Measurements from ENCODE around the gene CPLX1. TPM values are rescaled to one million over a fixed set of nuclear protein-coding genes. Genes with fewer than 3 reads are reported as not detected.
"Not testable (repeated sequence)": the region's sequence is repeated elsewhere in the genome, so short reads cannot be mapped to it uniquely, and the experiment has no call there.

CPLX1 gene
- total RNA-seq, 8 experiments from 2014 or later = 1.8 to 15.1 (median 5.4) TPM

DNA sequence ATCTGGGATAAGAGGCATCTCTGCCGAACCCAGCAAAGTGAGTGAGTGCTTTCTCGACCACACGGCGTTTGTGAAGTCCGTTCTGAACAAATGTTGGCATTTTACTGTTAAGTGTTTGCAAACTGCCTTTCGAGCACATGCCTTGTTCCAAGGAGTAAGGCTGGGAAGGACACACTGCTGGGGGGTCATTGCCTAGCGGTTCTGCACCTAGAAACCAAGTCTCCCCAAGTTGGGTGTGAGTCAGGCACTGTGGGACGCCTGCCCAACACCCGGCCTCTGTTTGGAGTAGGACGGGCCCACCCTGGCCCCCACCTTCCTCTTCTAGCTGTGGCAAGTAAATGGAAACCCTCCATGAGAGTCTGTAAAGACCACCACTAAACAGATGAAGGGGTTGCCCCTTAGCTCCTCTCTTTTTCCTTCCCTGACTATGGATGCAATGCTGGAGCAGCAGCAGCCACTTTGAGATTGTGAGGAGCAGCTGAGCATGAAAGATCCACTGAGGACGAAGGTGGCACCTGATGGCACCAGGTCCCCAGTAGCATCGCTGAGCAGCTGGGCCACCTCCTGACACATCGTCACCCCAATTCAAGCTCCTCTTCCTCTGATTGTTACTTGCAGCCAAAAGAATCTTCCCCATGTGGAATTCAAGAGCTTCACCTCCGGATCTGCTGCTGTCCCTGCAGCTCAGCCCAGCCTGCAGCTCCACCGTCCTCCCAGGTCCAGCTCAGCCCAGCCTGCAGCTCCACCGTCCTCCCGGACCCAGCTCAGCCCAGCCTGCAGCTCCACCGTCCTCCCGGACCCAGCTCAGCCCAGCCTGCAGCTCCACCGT, 6.3 kb downstream of the CPLX1 start:
- H3K4me1 ChIP-seq (replicated peaks in 1 of 2) = peaks cover 2 to 15% of the 10 kb centered on the region in 2 donors
- in situ Hi-C loops (cut with MboI; ENCODE audit: low pct_unique_long_range_greater_than_20kb in 2 of 9, low sequenced_read_pairs in 9 of 9, unreplicated experiment in 9 of 9) = no loop called here
- H3K27ac ChIP-seq = no peak overlapping the region
- 52 to 100% (median 65%) methylated on average over 2 to 9 of the region's 20 CpGs; no CpG with 5 or more reads in 3 of the 10 experiments for WGBS, 10 experiments
- ATAC-seq (replicated peaks in 6 of 8) = no peak
- H3K4me3 ChIP-seq = no peak overlapping the region

DNA sequence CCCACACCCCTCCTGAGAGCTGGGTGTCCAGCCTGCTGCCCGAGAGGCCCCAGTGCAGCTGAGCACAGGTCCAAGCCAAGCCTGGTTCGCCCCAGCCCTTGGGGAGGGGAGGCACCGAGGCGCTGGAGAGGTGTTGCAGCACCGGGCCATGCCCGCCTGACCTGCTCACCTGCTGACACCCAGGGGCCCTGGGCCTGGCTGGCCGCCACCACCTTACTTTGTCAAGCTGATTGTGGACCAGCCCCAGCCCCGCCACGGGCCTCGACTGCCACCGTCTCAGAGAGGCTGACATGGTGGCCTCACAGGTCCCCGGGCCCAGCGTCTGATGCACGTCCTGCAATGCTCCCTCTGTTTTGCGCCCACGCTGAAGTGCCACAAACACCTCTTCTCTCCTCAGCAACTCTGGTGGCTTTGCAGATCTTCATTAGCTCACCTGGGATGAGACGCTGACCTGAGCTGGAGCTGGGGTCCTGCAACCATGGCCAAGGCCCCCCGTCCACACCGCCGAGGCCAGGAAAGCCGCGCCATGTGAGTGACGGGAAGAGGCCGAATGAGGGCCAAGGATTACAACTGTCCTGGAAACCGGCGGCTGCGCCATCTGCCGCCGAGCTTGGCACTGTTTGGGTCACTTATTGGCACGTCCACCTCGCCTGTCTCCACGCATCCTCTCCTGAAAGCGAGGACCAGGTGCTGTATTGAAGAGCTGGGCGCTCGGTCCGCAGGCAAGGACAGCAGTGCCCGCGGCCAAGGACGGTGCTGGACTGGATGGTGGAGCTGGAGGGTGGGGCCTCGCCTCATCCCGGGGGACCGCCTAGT, 7.6 kb downstream of the CPLX1 start:
- in situ Hi-C loops (cut with MboI; ENCODE audit: low pct_unique_long_range_greater_than_20kb in 2 of 9, low sequenced_read_pairs in 9 of 9, unreplicated experiment in 9 of 9) = no loop called here
- Histone ChIP-seq H3K4me3 (no peak overlapping the region), H3K4me1 (replicated peaks in 1 of 2) (peaks cover 0 to 9% of the 10 kb centered on the region in 2 donors), H3K27ac (no peak overlapping the region)
- ATAC-seq (replicated peaks in 6 of 8) = no peak
- 58 to 80% (median 70%) methylated on average over 1 to 15 of the region's 42 CpGs; no CpG with 5 or more reads in 4 of the 10 experiments for WGBS, 10 experiments

DNA sequence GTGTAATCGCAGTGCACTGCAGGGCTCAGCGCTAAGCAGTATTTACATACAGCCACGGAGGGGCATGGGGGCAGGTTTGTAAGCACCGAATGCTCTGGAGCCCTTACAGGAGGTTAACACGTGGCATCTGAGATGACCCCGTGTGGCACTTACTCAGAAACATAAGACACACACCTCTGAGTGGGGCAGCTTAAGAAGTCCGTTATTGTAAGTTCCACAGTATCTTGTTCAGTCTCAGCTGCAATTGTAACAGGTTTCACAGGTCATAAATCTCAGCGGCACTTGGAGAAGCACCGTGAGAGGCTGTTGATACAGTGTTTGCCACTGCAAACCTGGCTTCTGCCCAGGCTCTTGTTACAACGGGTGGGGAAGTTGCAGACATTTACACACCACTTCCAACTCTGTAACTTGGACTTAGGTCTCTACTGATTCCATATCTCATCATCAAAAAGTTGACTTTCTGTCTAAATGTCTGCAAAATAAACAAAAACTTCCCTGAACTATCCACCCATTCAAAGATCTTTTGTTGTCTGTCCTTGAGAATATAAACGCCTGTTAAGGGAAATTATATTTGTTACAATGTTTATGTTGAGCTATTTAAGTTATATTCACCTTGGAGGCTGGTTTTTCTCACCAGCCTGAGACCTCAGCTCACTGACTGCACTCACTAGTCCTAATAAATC, 10.3 kb downstream of the CPLX1 start:
- 0 to 61% (median 14%) methylated on average over 1 to 8 of the region's 11 CpGs; no CpG with 5 or more reads in 1 of the 10 experiments for WGBS, 10 experiments
- peak in 6 of 8 experiments; percentile 13 to 84 (median 38) for ATAC-seq (replicated peaks in 6 of 8)
- Histone ChIP-seq H3K4me1 (replicated peaks in 1 of 2) (no peaks in the 10 kb centered on the region), H3K27ac (no peak overlapping the region), H3K4me3 (no peak overlapping the region)
- in situ Hi-C loops (cut with MboI; ENCODE audit: low pct_unique_long_range_greater_than_20kb in 2 of 9, low sequenced_read_pairs in 9 of 9, unreplicated experiment in 9 of 9) = no loop called here

DNA sequence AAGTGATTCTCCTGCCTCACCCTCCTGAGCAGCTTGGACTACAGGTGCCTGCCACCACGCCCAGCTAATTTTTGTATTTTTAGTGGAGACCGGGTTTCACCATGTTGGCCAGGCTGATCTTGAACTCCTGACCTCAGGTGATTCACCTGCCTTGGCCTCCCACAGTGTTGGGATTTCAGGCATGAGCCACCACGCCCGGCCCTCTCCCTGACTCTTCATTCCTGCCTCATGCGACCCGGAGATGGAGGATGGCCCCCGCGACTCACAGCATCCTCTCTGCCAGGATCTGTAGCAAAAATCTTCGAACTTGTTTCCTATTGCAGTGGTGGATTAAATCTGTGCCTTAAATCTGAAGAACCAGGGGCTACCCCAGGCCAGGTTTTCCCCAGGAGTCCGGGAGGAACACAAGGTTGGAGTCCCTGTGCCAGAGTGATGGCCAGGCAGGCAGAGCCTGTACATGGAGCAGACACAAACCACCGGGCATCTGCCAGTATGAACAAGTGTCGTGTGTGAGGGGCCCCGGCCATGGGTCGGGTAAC, 11.5 kb downstream of the CPLX1 start:
- H3K4me1 ChIP-seq (replicated peaks in 1 of 2) = no peaks in the 10 kb centered on the region
- in situ Hi-C loops (cut with MboI; ENCODE audit: low pct_unique_long_range_greater_than_20kb in 2 of 9, low sequenced_read_pairs in 9 of 9, unreplicated experiment in 9 of 9) = no loop called here
- H3K4me3 ChIP-seq = no peak overlapping the region
- WGBS, 10 experiments = 8 to 91% (median 80%) methylated on average over 1 to 11 of the region's 14 CpGs; no CpG with 5 or more reads in 1 of the 10 experiments
- ATAC-seq (replicated peaks in 6 of 8) = no peak
- no peak overlapping the region for H3K27ac ChIP-seq

DNA sequence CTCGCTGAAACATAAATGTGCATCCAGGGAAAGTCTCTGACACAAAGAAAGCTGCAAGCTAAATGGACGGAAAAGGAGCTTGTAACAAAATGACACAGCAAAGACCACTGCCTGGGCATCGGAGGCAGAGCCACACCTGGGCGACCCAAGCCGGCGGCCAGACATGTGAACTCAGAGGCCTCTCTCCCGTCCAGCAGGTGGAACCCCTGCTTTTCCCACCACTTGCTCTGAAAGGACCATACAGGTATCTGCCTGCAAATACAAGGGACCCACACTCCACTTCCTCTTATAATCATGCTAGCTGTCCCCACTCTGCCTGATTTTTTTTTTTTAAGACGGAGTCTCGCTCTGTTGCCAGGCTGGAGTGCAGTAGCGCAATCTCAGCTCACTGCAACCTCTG, 12.0 kb downstream of the CPLX1 start:
- 40 to 67% (median 50%) methylated on average over 2 to 6 of the region's 10 CpGs; no CpG with 5 or more reads in 5 of the 10 experiments for WGBS, 10 experiments
- in situ Hi-C loops (cut with MboI; ENCODE audit: low pct_unique_long_range_greater_than_20kb in 2 of 9, low sequenced_read_pairs in 9 of 9, unreplicated experiment in 9 of 9) = no loop called here

DNA sequence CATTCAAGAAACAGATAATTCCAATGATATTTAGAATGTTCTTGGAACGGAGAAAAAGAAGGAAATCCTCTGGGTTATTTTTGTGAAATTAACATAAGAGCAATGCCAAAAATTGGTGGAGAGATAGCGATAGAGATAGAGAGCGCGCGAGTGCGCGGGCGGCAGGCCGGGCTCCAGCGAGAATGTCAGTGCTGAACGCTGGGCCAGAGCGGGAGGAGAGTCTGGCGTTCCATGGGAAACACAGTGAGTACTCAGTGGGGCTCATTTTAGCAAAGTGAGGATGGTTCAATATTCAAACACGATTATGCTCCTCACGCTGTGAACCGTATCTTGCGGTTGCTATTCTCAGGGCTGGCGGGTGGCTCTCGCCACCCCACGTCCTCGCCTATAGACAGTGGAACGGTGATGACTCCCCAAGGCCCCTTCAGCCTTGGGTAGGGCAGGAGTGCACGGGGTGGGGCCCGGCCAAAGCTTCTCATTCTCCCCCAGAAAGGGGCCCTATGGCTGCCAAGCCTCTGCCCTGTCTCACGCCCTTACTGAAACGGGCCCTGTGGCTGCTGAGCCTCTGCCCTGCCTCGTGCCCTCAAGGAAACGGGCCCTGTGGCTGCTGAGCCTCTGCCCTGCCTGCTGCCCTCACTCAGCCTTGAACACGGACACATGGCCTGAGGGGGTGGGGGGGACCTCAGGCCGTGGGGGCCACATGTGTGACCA, 16.9 kb downstream of the CPLX1 start:
- ATAC-seq (replicated peaks in 6 of 8) = no peak
- Histone ChIP-seq H3K4me3 (no peak overlapping the region), H3K27ac (no peak overlapping the region), H3K4me1 (replicated peaks in 1 of 2) (no peaks in the 10 kb centered on the region)
- in situ Hi-C loops (cut with MboI; ENCODE audit: low pct_unique_long_range_greater_than_20kb in 2 of 9, low sequenced_read_pairs in 9 of 9, unreplicated experiment in 9 of 9) = no loop called here
- WGBS, 10 experiments = 20 to 95% (median 85%) methylated on average over 1 to 20 of the region's 30 CpGs

More for the DNA sequence above, 12.0 kb downstream of the CPLX1 start:
- no peak overlapping the region for H3K4me3 ChIP-seq
- no peak overlapping the region for H3K27ac ChIP-seq
- H3K4me1 ChIP-seq (replicated peaks in 1 of 2) = no peaks in the 10 kb centered on the region
- ATAC-seq (replicated peaks in 6 of 8) = no peak

DNA sequence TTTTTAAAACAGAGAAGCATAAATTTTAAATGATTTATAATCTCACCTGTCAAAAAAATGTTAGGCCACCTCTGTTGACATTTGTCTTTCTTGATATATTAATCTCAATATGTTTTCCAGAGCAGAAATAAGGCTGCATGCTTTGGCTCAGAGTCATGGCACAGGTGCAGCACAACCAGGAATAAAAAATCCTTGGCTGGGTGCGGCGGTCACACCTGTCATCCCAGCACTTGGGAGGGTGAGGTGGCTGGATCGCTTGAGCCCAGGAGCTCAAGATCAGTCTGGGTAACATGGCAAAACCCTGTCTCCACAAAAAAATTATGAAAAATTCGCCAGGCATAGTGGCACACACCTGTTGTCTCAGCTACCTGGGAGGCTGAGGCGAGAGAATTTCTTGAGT, 18.1 kb downstream of the CPLX1 start:
- WGBS, 10 experiments = 49 to 92% (median 72%) methylated on average over 2 to 5 of the region's 5 CpGs; no CpG with 5 or more reads in 3 of the 10 experiments
- H3K4me1 ChIP-seq (replicated peaks in 1 of 2) = no peaks in the 10 kb centered on the region
- in situ Hi-C loops (cut with MboI; ENCODE audit: low pct_unique_long_range_greater_than_20kb in 2 of 9, low sequenced_read_pairs in 9 of 9, unreplicated experiment in 9 of 9) = no loop called here
- no peak overlapping the region for H3K4me3 ChIP-seq
- H3K27ac ChIP-seq = no peak overlapping the region
- ATAC-seq (replicated peaks in 6 of 8) = no peak

DNA sequence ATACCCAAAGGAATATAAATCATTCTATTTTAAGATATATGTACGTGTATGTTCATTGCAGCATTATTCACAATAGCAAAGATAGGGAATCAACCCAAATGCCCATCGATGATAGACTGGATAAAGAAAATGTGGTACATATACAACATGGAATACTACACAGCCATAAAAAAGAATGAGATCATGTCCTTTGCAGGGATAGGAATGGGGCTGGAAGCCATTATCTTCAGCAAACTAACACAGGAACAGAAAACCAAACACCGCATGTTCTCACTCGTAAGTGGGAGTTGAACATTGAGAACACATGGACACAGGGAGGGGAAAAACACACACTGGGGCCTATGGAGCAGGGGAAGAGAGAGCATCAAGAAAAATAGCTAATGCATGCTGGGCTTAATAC, 18.9 kb downstream of the CPLX1 start:
- H3K4me3 ChIP-seq; H3K27ac ChIP-seq; H3K4me1 ChIP-seq (replicated peaks in 1 of 2); in situ Hi-C loops (cut with MboI; ENCODE audit: low pct_unique_long_range_greater_than_20kb in 2 of 9, low sequenced_read_pairs in 9 of 9, unreplicated experiment in 9 of 9); ATAC-seq (replicated peaks in 6 of 8): not testable (repeated sequence)
- 40 to 100% (median 75%) methylated on average over 1 to 4 of the region's 4 CpGs for WGBS, 10 experiments

DNA sequence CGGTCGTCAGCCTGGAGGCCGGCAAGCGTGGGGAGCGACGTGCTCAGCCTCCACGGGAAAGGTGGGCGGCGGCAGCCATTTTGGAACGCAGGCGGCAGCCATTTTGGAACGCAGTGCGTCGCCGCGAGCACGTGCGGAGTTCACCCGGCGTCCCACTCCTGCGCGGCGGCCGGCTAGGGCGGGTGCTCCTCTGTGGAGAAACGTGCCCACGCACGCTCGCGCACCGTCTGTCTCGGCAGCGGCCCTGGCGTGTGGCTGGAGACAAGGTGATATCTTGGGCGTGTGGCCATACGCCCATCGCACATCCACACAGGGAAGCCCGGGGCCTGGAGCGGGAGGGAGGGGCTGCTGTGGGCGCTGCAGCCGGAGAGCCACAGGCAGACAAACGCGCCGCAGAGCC, 21.1 kb downstream of the CPLX1 start:
- Histone ChIP-seq H3K4me3 (no peak overlapping the region), H3K27ac (no peak overlapping the region), H3K4me1 (replicated peaks in 1 of 2) (no peaks in the 10 kb centered on the region)
- in situ Hi-C loops (cut with MboI; ENCODE audit: low pct_unique_long_range_greater_than_20kb in 2 of 9, low sequenced_read_pairs in 9 of 9, unreplicated experiment in 9 of 9) = no loop called here
- no peak for ATAC-seq (replicated peaks in 6 of 8)
- 87 to 100% (median 96%) methylated on average over 1 to 24 of the region's 44 CpGs; no CpG with 5 or more reads in 4 of the 10 experiments for WGBS, 10 experiments

DNA sequence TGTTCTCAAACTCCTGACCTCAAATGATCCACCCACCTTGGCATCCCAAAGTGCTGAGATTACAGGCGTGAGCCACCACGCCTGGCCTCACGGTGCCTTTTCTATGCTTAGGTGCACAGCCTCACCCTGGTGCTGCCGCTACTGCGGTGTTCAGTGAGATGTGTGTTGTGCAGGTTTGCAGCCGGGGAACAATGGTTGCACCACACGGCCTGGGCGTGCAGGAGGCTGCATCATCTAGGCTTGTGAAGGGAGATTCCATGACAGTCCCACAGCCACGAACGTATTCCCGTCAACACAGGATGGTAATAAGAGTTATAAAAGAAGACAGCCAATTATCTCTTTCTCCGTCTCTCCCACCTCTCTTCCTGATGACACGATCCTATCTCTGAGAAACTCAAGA, 22.0 kb downstream of the CPLX1 start:
- in situ Hi-C loops (cut with MboI; ENCODE audit: low pct_unique_long_range_greater_than_20kb in 2 of 9, low sequenced_read_pairs in 9 of 9, unreplicated experiment in 9 of 9) = no loop called here
- no peak for ATAC-seq (replicated peaks in 6 of 8)
- Histone ChIP-seq H3K4me3 (no peak overlapping the region), H3K4me1 (replicated peaks in 1 of 2) (no peaks in the 10 kb centered on the region), H3K27ac (no peak overlapping the region)
- 0 to 100% (median 80%) methylated on average over 1 to 5 of the region's 13 CpGs; no CpG with 5 or more reads in 1 of the 10 experiments for WGBS, 10 experiments

DNA sequence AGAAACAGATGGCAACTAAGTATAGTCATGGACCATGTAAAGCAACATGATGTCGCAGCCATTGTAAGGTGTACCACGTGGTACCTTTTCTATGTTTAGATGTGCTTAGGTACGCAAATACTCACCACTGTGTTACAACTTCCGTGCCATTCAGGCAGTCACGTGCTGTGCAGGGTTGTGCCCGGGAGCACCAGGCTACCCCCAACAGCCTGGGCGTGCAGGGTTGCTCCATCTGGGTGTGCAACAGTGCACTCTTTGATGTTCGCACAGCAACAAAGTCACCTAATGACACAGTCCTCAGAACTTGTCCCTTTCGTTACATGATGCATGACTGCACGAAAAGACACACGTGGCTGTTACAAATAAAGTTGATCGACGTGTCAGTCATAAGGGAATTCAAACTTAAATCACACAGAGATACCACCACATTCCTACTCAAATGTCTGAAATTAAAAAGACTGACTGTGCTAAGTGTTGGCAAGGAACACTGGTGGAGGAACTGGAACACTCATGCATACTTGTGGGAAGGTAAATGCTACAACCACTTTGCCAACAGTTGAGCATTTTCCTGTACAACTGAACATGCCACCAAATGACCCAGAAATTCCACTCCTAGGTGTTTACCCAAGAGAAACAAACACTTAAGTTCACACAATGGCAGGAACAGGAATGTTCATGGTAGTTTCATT, 24.3 kb downstream of the CPLX1 start:
- Histone ChIP-seq H3K4me1 (replicated peaks in 1 of 2) (no peaks in the 10 kb centered on the region), H3K27ac (no peak overlapping the region), H3K4me3 (no peak overlapping the region)
- in situ Hi-C loops (cut with MboI; ENCODE audit: low pct_unique_long_range_greater_than_20kb in 2 of 9, low sequenced_read_pairs in 9 of 9, unreplicated experiment in 9 of 9) = no loop called here
- 50 to 100% (median 85%) methylated on average over 2 to 10 of the region's 13 CpGs; no CpG with 5 or more reads in 1 of the 10 experiments for WGBS, 10 experiments
- ATAC-seq (replicated peaks in 6 of 8) = no peak

DNA sequence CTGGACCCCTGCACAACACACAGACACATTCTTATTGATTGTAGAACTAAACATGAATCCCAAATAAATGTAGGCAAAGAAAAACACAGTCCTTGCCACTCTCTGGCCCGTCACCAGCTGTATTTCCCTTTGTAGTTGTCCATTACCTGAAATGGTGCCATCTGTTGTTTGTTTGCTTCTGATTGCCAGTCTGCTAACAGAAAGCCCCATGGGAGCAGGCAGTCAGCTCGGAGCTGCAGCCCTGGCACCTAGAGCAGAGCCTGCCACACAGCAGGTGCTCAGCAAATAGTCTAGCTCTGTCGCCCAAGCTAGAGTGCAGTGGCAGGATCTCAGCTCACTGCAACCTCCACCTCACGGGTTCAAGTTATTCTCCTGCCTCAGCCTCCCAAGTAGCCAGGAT, 28.9 kb downstream of the CPLX1 start:
- H3K4me1 ChIP-seq (replicated peaks in 1 of 2) = peaks cover 8 to 9% of the 10 kb centered on the region in 2 donors
- 17 to 100% (median 80%) methylated on average over 1 to 4 of the region's 4 CpGs; no CpG with 5 or more reads in 5 of the 10 experiments for whole genome bisulfite sequencing, 10 experiments
- ATAC-seq (replicated peaks in 6 of 8) = no peak
- in situ Hi-C loops (cut with MboI; ENCODE audit: low pct_unique_long_range_greater_than_20kb in 2 of 9, low sequenced_read_pairs in 9 of 9, unreplicated experiment in 9 of 9) = no loop called here
- H3K4me3 ChIP-seq = no peak overlapping the region
- H3K27ac ChIP-seq = no peak overlapping the region
